Activated naive CD4-positive, alpha-beta T cell treated with anti-CD3 and anti-CD28 coated beads, Interleukin-2, amount 10 ng/mL, durations not matched to agents 5 hours and 36 hours (primary cell): Measurements from ENCODE around the gene LMX1B. TPM values are rescaled to one million over a fixed set of nuclear protein-coding genes. Genes with fewer than 3 reads are reported as not detected.

Source experiments
- total RNA-seq, 2 experiments: library from RNA; stranded (reverse); gene quantifications; one replicate each; pipeline ENCODE4 v1.2.3, GENCODE V29; 2021

LMX1B gene
- total RNA-seq = not detected

GRCh38 chr9:126613651-126614050, at the start of gene LMX1B:
Gene LMX1B (plus strand): TSS chr9:126613928. CDS start chr9:126614450, 522 bp downstream.

Other genes starting within 250 kb of the LMX1B start
- 10 to 100 TPM; 18.7 to 21.5 TPM for gene ZBTB43, start 191.1 kb downstream of the LMX1B start, total RNA-seq
- gene ZBTB34, start 246.7 kb downstream of the LMX1B start, total RNA-seq = 1 to 10 TPM; 7.7 to 8.0 TPM